Lung microvascular endothelial cell (primary cell): Measurements from ENCODE around the gene YAF2. TPM values are rescaled to one million over a fixed set of nuclear protein-coding genes. Genes with fewer than 3 reads are reported as not detected.
"Not testable (repeated sequence)": the region's sequence is repeated elsewhere in the genome, so short reads cannot be mapped to it uniquely, and the experiment has no call there.

ENCODE experiments used
- DNase-seq, 2 donors: peaks; one replicate each; pipeline versions ENCODE4 v3.0.0 to v3.0.0-alpha.2; 2010; ENCODE audit warnings: low read depth in 2 of 2
- total RNA-seq: library from RNA; depleted of rRNA; stranded (reverse); fragments of >200 nt; gene quantifications from 2 replicates; pipeline ENCODE4 v1.2.1, GENCODE V29; 2014

Gene YAF2
- total RNA-seq, 1 donor from 2014 or later, result 11.7 TPM

- DNase-seq, result peak in 1 of 2 donors; percentile 11
These were observed 17.3 kb upstream of the YAF2 start for GRCh38 chr12:42255221-42255865.

GRCh38 chr12:42252645-42253044 lies 14.6 kb upstream of the YAF2 start:
- DNase-seq, result not testable (repeated sequence)

GRCh38 chr12:42249033-42249432 lies 11.0 kb upstream of the YAF2 start:
- DNase-seq, result not testable (repeated sequence)

GRCh38 chr12:42240131-42240750 lies 2.2 kb upstream of the YAF2 start:
- no peak for DNase-seq

- DNase-seq, result no peak
These were observed 202 bp downstream of the YAF2 start for GRCh38 chr12:42237853-42238239.

- DNase-seq, result peak; percentile 79 to 89
These were observed 796 bp downstream of the YAF2 start for GRCh38 chr12:42237052-42237852.

GRCh38 chr12:42236017-42236416 lies 2.0 kb downstream of the YAF2 start:
- no peak for DNase-seq

- DNase-seq, result no peak
These were observed 2.6 kb downstream of the YAF2 start for GRCh38 chr12:42235426-42235825.

GRCh38 chr12:42234970-42235369 lies 3.1 kb downstream of the YAF2 start:
- no peak for DNase-seq

GRCh38 chr12:42227525-42227924 lies 10.5 kb downstream of the YAF2 start:
- DNase-seq, result not testable (repeated sequence)

GRCh38 chr12:42224501-42224900 lies 13.5 kb downstream of the YAF2 start:
- DNase-seq, result not testable (repeated sequence)

GRCh38 chr12:42222724-42223123 lies 15.3 kb downstream of the YAF2 start:
- no peak for DNase-seq

- no peak for DNase-seq
These were observed 16.3 kb downstream of the YAF2 start for GRCh38 chr12:42221726-42222125.

- DNase-seq, result peak in 1 of 2 donors; percentile 14
These were observed 20.4 kb downstream of the YAF2 start for GRCh38 chr12:42217656-42218055.

GRCh38 chr12:42216737-42217136 lies 21.3 kb downstream of the YAF2 start:
- no peak for DNase-seq

- DNase-seq, result not testable (repeated sequence)
These were observed 22.3 kb downstream of the YAF2 start for GRCh38 chr12:42215759-42216158.

- DNase-seq, result peak in 1 of 2 donors; percentile 28
These were observed 24.1 kb downstream of the YAF2 start for GRCh38 chr12:42213954-42214426.

- peak; percentile 60 to 79 for DNase-seq
These were observed 25.0 kb downstream of the YAF2 start for GRCh38 chr12:42213023-42213422.

GRCh38 chr12:42208574-42208973 lies 29.5 kb downstream of the YAF2 start:
- no peak for DNase-seq

GRCh38 chr12:42204819-42205218 lies 33.2 kb downstream of the YAF2 start:
- no peak for DNase-seq

GRCh38 chr12:42204362-42204761 lies 33.7 kb downstream of the YAF2 start:
- DNase-seq, result no peak

GRCh38 chr12:42201063-42201462 lies 37.0 kb downstream of the YAF2 start:
- DNase-seq, result no peak
